Measurements from ENCODE around the gene CLTC. TPM values are rescaled to one million over a fixed set of nuclear protein-coding genes. Genes with fewer than 3 reads are reported as not detected.

The CLTC gene
- total and polyA plus RNA-seq, 2 experiments from 2014 or later: 98.5 to 342 TPM

- Histone ChIP-seq H3K4me3 (no peak overlapping the region), H3K4me1 (ENCODE audit: insufficient read depth) (no peaks in the 10 kb centered on the region), H3K36me3 (replicated peaks; ENCODE audit: insufficient read depth, low read depth) (peaks cover 8% of the 10 kb centered on the region), H2AFZ (no peak overlapping the region), H3K79me2 (peaks cover 65% of the 10 kb centered on the region), H3K9me3 (ENCODE audit: low read depth) (no peaks in the 10 kb centered on the region), H4K20me1 (ENCODE audit: insufficient read depth, poor library complexity, severe bottlenecking) (peaks cover 3% of the 10 kb centered on the region), H3K27ac (no peak overlapping the region), H3K4me2 (no peak overlapping the region), H3K9me2 (replicated peaks; ENCODE audit: insufficient read depth) (no peaks in the 10 kb centered on the region), H3K27me3 (no peaks in the 10 kb centered on the region)
- DNase-seq (ENCODE audit: low spot score): no peak
- WGBS (ENCODE audit: low lambda C conversion rate, missing lambda C conversion rate): 94% methylated on average over 2 of the region's 2 CpGs
- TF ChIP-seq CTCF (IDR thresholded peaks at IDR 0.05; ENCODE audit: poor library complexity) (no peak), EZH2phosphoT487 (IDR thresholded peaks at IDR 0.05; ENCODE audit: low read depth, severe bottlenecking, unreplicated experiment) (no peak), EZH2 (IDR thresholded peaks at IDR 0.05; ENCODE audit: borderline replicate concordance) (no peak)
Measured at GRCh38 chr17:59688496-59688895, 68.8 kb downstream of the CLTC start.

GRCh38 chr17:59693582-59693981, 73.9 kb downstream of the CLTC start:
- no peak overlapping the region for H3K27ac ChIP-seq
- H3K4me2 ChIP-seq: no peak overlapping the region
- H3K4me1 ChIP-seq (ENCODE audit: insufficient read depth): no peaks in the 10 kb centered on the region
- TF ChIP-seq CTCF (IDR thresholded peaks at IDR 0.05; ENCODE audit: poor library complexity): no peak
- TF ChIP-seq EZH2phosphoT487 (IDR thresholded peaks at IDR 0.05; ENCODE audit: low read depth, severe bottlenecking, unreplicated experiment): no peak
- TF ChIP-seq EZH2 (IDR thresholded peaks at IDR 0.05; ENCODE audit: borderline replicate concordance): no peak
- no peaks in the 10 kb centered on the region for H3K9me2 ChIP-seq (replicated peaks; ENCODE audit: insufficient read depth)
- H3K27me3 ChIP-seq: no peaks in the 10 kb centered on the region
- peaks cover 76% of the 10 kb centered on the region for H3K79me2 ChIP-seq
- DNase-seq (ENCODE audit: low spot score): no peak
- no peaks in the 10 kb centered on the region for H3K36me3 ChIP-seq (replicated peaks; ENCODE audit: insufficient read depth, low read depth)
- H2AFZ ChIP-seq: no peak overlapping the region
- H3K4me3 ChIP-seq: no peak overlapping the region
- H3K9me3 ChIP-seq (ENCODE audit: low read depth): no peaks in the 10 kb centered on the region
- H4K20me1 ChIP-seq (ENCODE audit: insufficient read depth, poor library complexity, severe bottlenecking): peaks cover 29% of the 10 kb centered on the region
- WGBS (ENCODE audit: low lambda C conversion rate, missing lambda C conversion rate): 95% methylated on average over 7 of the region's 7 CpGs

- Histone ChIP-seq H2AFZ (no peak overlapping the region), H4K20me1 (ENCODE audit: insufficient read depth, poor library complexity, severe bottlenecking) (peaks cover 29% of the 10 kb centered on the region), H3K79me2 (peaks cover 78% of the 10 kb centered on the region), H3K4me1 (ENCODE audit: insufficient read depth) (no peaks in the 10 kb centered on the region), H3K4me2 (no peak overlapping the region), H3K9me2 (replicated peaks; ENCODE audit: insufficient read depth) (no peaks in the 10 kb centered on the region), H3K9me3 (ENCODE audit: low read depth) (no peaks in the 10 kb centered on the region), H3K36me3 (replicated peaks; ENCODE audit: insufficient read depth, low read depth) (no peaks in the 10 kb centered on the region), H3K27ac (no peak overlapping the region), H3K4me3 (no peak overlapping the region), H3K27me3 (no peaks in the 10 kb centered on the region)
- TF ChIP-seq EZH2 (IDR thresholded peaks at IDR 0.05; ENCODE audit: borderline replicate concordance): no peak
- TF ChIP-seq EZH2phosphoT487 (IDR thresholded peaks at IDR 0.05; ENCODE audit: low read depth, severe bottlenecking, unreplicated experiment): no peak
- no peak for TF ChIP-seq CTCF (IDR thresholded peaks at IDR 0.05; ENCODE audit: poor library complexity)
- WGBS (ENCODE audit: low lambda C conversion rate, missing lambda C conversion rate): 95% methylated on average over 2 of the region's 2 CpGs
- no peak for DNase-seq (ENCODE audit: low spot score)
Measured at GRCh38 chr17:59694344-59694743, 74.6 kb downstream of the CLTC start.

All from hepatocyte (in vitro differentiated cells).